Neutrophil (primary cell): ENCODE data around the gene SLC31A1.

Source experiments
- H3K27ac ChIP-seq: fragments of 200-600 bp; sonication (generic); 2 replicates; pipeline ENCODE4 v1.5.1; 2016; ENCODE audit warnings: mild to moderate bottlenecking, moderate library complexity
- H3K27me3 ChIP-seq: fragments of 200-600 bp; sonication (generic); 2 replicates; pipeline ENCODE4 v1.6.0; 2016; ENCODE audit warnings: mild to moderate bottlenecking
- H3K36me3 ChIP-seq: fragments of 200-600 bp; sonication (generic); 2 replicates; pipeline ENCODE4 v1.5.1; 2017
- H3K4me1 ChIP-seq, 2 experiments: fragments of 200-600 bp in 1 of 2; sonication (generic) in 1 of 2; 1 replicate in 1 of 2; 2 replicates in 1 of 2; pipeline versions ENCODE4 v1.5.1 to v1.6.1; 2013 to 2016; ENCODE audit warnings: low read depth in 1 of 2, low read length in 1 of 2, mild to moderate bottlenecking in 1 of 2, moderate library complexity in 1 of 2; ENCODE audit not compliant: control insufficient read depth in 1 of 2, insufficient read depth in 1 of 2
- H3K4me3 ChIP-seq, 2 experiments: fragments of 200-600 bp in 1 of 2; sonication (generic) in 1 of 2; 1 replicate in 1 of 2; 2 replicates in 1 of 2; pipeline ENCODE4 v1.5.1; 2013 to 2016; ENCODE audit warnings: low read depth in 1 of 2, low read length in 1 of 2, mild to moderate bottlenecking in 1 of 2, moderate library complexity in 1 of 2
- H3K9me3 ChIP-seq: fragments of 200-600 bp; sonication (generic); 2 replicates; pipeline ENCODE4 v1.5.1; 2016
- CTCF ChIP-seq: fragments of 200-600 bp; sonication (generic); IDR thresholded peaks from 2 replicates; pipeline ENCODE4 v1.5.1; 2016; ENCODE audit warnings: antibody characterized with exemption

Gene SLC31A1

GRCh38 chr9:113186137-113186755 is 35.1 kb upstream of the SLC31A1 start:
- Histone ChIP-seq H3K4me3 (no peak overlapping the region), H3K27ac (peak overlapping the region; percentile 88), H3K27me3 (no peaks in the 10 kb centered on the region), H3K9me3 (no peaks in the 10 kb centered on the region), H3K4me1 (peaks cover 38 to 39% of the 10 kb centered on the region in 2 experiments), H3K36me3 (peaks cover 51% of the 10 kb centered on the region)
- TF ChIP-seq CTCF, result no peak

- Histone ChIP-seq H3K27ac (peak overlapping the region; percentile 88), H3K27me3 (no peaks in the 10 kb centered on the region), H3K36me3 (peaks cover 42% of the 10 kb centered on the region), H3K4me3 (peak overlapping the region; percentile 54 to 55), H3K4me1 (peaks cover 38 to 39% of the 10 kb centered on the region in 2 experiments), H3K9me3 (no peaks in the 10 kb centered on the region)
- TF ChIP-seq CTCF, result no peak
These were observed 33.3 kb upstream of the SLC31A1 start for GRCh38 chr9:113187929-113188595.

- TF ChIP-seq CTCF, result no peak
- H3K36me3 ChIP-seq, result peaks cover 38% of the 10 kb centered on the region
These were observed 28.9 kb upstream of the SLC31A1 start for GRCh38 chr9:113192455-113192854.

GRCh38 chr9:113199683-113200329 is 21.5 kb upstream of the SLC31A1 start:
- Histone ChIP-seq H3K27ac (no peak overlapping the region), H3K4me3 (no peak overlapping the region), H3K36me3 (peaks cover 74% of the 10 kb centered on the region), H3K4me1 (no peaks in the 10 kb centered on the region), H3K27me3 (no peaks in the 10 kb centered on the region), H3K9me3 (no peaks in the 10 kb centered on the region)
- TF ChIP-seq CTCF, result no peak

More at GRCh38 chr9:113192455-113192854, 28.9 kb upstream of the SLC31A1 start:
- Histone ChIP-seq H3K4me3 (no peak overlapping the region), H3K27me3 (no peaks in the 10 kb centered on the region), H3K9me3 (no peaks in the 10 kb centered on the region), H3K4me1 (peaks cover 24% of the 10 kb centered on the region in 2 experiments), H3K27ac (peak overlapping the region; percentile 10)

- Histone ChIP-seq H3K27me3 (no peaks in the 10 kb centered on the region), H3K27ac (peak overlapping the region; percentile 73), H3K4me1 (peaks cover 22% of the 10 kb centered on the region in 2 experiments), H3K9me3 (no peaks in the 10 kb centered on the region), H3K36me3 (peaks cover 42% of the 10 kb centered on the region), H3K4me3 (no peak overlapping the region)
- TF ChIP-seq CTCF, result no peak
These were observed 15.9 kb upstream of the SLC31A1 start for GRCh38 chr9:113205432-113205831.
